Tibial artery (tissue), 4 donors: ENCODE measurements around the gene THSD4.

Experiments used
- DNase-seq, 2 donors: peaks; one replicate each; pipeline ENCODE4 v3.0.0-alpha.2; 2019
- H3K27ac ChIP-seq, 2 donors: fragments of 200-600 bp; sonication (generic) in 1 of 2; 1 replicate in 1 of 2; 2 replicates in 1 of 2; pipeline ENCODE4 v1.5.1; 2018 to 2019; ENCODE audit warnings: mild to moderate bottlenecking in 1 of 2
- H3K27me3 ChIP-seq, 2 donors: fragments of 200-600 bp; sonication (generic) in 1 of 2; one replicate each; pipeline versions ENCODE4 v1.5.1 to v1.6.0; 2016 to 2019
- H3K36me3 ChIP-seq, 3 donors: fragments of 200-600 bp; sonication (generic) in 2 of 3; one replicate each; pipeline ENCODE4 v1.5.1; 2016 to 2019; ENCODE audit warnings: mild to moderate bottlenecking in 2 of 3
- H3K4me1 ChIP-seq, 4 donors: fragments of 200-600 bp; sonication (generic) in 2 of 4; 1 replicate in 3 of 4; 2 replicates in 1 of 4; pipeline ENCODE4 v1.5.1; 2016 to 2019
- H3K4me3 ChIP-seq, 2 donors: fragments of 200-600 bp; sonication (generic) in 1 of 2; 1 replicate in 1 of 2; 2 replicates in 1 of 2; pipeline ENCODE4 v1.5.1; 2018 to 2019; ENCODE audit warnings: mild to moderate bottlenecking in 2 of 2
- H3K9me3 ChIP-seq, 3 donors: fragments of 200-600 bp; sonication (generic) in 1 of 3; one replicate each; pipeline ENCODE4 v1.5.1; 2016 to 2019
- intact Hi-C: fragments of 100-400 bp; cut with DNase I; formaldehyde crosslinking; loops from one replicate; pipeline ENCODE4 v1.15.0; 2023; ENCODE audit warnings: low total_unique reads
- TF ChIP-seq, protein P1 (sequence below), 2 experiments: fragments of 200-600 bp in 1 of 2; fragments of 450-650 bp in 1 of 2; IDR thresholded peaks; one replicate each; pipeline ENCODE4 v1.5.1; 2017 to 2019; ENCODE audit warnings: antibody characterized with exemption in 2 of 2, mild to moderate bottlenecking in 1 of 2, moderate library complexity in 1 of 2

THSD4 gene

DNA sequence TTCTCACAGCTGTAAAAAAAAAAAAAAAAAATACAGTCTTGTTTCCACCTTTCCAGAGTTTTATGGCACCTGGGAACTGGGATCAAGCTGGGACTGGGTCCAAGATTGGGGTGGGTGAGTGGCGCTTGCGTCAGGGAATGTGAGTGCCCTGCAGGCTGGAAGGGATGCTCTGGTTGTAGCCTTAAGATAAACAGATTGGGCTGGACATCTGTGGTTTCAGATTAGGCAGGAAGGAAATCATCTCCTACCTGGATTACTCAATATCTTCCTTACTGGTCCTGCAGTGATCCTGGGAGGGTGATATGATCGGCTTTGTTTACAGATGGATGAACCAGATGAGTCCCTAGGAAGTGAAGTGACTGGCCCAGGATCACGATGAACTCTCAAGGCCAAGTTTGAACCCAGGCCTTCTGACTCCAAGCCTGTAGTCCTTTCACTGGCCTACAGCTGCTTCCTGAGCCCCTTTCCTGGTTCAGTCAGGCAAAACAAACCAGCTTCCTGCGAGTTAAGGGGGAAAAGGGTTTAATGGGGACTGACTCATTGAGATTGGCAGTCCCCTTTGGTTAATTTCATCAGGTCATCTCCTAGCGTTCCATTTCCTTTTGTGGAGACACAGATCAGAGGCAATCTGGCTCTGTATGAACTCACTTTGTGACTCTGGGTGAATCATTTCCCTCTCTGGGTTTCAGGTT is 179.8 kb downstream of the THSD4 start:
- intact Hi-C loops: no loop called here
- Histone ChIP-seq H3K9me3 (no peaks in the 10 kb centered on the region), H3K27ac (peak overlapping the region; percentile 36 to 44), H3K4me3 (no peak overlapping the region), H3K27me3 (no peaks in the 10 kb centered on the region), H3K36me3 (no peaks in the 10 kb centered on the region), H3K4me1 (peaks cover 0 to 28% (median 17%) of the 10 kb centered on the region in 4 donors)
- no peak for DNase-seq
- TF ChIP-seq, protein P1, sequence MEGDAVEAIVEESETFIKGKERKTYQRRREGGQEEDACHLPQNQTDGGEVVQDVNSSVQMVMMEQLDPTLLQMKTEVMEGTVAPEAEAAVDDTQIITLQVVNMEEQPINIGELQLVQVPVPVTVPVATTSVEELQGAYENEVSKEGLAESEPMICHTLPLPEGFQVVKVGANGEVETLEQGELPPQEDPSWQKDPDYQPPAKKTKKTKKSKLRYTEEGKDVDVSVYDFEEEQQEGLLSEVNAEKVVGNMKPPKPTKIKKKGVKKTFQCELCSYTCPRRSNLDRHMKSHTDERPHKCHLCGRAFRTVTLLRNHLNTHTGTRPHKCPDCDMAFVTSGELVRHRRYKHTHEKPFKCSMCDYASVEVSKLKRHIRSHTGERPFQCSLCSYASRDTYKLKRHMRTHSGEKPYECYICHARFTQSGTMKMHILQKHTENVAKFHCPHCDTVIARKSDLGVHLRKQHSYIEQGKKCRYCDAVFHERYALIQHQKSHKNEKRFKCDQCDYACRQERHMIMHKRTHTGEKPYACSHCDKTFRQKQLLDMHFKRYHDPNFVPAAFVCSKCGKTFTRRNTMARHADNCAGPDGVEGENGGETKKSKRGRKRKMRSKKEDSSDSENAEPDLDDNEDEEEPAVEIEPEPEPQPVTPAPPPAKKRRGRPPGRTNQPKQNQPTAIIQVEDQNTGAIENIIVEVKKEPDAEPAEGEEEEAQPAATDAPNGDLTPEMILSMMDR (IDR thresholded peaks at IDR 0.05): no peak

DNA sequence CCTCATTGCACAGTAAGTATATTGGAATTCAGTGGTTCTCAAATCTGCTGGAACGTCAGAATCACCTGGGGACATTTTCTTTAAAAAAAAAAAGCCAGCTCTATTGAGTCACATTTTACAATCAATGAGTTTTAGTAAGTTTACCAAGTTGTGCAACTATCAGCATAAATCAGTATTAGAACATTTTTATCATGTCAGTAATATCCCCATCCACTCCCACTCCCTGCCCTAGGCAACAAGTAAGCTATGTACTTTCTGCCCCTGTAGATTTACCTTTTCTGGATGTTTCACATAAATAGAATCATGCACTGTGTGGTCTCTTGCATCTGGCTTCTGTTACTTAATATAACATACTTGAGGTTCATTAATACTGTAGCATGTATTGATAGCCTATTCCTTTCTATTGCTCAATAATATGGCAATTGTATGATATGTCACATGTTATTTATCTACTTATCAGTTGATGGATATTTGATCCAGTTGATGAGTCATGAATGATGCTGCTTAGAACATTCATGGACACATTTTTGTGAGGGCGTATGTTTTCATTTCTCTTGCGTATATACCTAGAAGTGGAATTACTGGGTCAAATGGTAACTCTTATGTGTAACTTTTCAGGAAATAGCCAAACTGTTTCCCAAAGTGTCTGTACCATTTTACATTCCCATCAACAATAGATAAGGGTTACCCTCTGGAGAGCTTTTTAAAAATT is 180.5 kb downstream of the THSD4 start:
- intact Hi-C loops: no loop called here
- H3K27me3 ChIP-seq: no peaks in the 10 kb centered on the region
- H3K27ac ChIP-seq: no peak overlapping the region
- no peaks in the 10 kb centered on the region for H3K36me3 ChIP-seq
- no peak overlapping the region for H3K4me3 ChIP-seq
- no peaks in the 10 kb centered on the region for H3K9me3 ChIP-seq
- TF ChIP-seq, protein P1 (IDR thresholded peaks at IDR 0.05): no peak
- DNase-seq: no peak
- peaks cover 0 to 28% (median 18%) of the 10 kb centered on the region in 4 donors for H3K4me1 ChIP-seq

- no peak overlapping the region for H3K27ac ChIP-seq
- intact Hi-C loops: no loop called here
- H3K4me3 ChIP-seq: no peak overlapping the region
- peaks cover 0 to 23% (median 18%) of the 10 kb centered on the region in 4 donors for H3K4me1 ChIP-seq
- no peaks in the 10 kb centered on the region for H3K36me3 ChIP-seq
- H3K27me3 ChIP-seq: no peaks in the 10 kb centered on the region
- H3K9me3 ChIP-seq: no peaks in the 10 kb centered on the region
- TF ChIP-seq, protein P1 (IDR thresholded peaks at IDR 0.05): no peak
- DNase-seq: no peak
These were observed 181.0 kb downstream of the THSD4 start for GRCh38 chr15:71296315-71296679.

DNA sequence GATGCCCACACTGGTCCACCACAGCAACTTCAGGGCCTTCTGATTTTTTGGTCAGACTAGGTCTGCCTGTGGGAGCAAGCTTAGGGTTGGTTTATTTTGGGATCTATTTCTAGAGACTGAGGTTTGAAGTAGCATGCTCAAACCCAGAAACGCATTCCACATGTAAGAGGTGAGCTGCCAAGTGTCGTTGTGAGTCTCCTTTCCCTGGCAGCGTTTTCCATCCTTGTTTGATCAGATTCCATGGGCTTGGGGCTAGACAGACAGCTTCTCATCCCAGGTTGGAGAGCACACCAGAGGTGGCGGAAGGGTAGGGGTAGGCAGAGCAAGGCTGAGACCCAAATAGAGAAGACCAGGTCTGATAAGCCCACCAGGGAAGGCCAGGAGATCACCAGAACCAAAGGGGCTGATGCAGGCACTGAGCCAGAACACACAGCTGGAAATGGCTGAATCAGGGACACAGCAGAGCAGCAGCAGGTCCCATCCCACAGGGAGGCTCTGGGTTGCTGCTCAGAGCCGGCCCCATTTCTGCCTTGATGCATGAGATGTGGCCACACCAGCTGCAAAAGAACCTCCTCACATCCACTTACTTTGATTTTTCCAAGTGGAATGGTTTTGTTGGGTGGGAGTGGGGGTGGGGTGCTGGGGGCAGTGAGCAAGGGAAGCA is 186.8 kb downstream of the THSD4 start:
- peaks cover 0 to 35% (median 21%) of the 10 kb centered on the region in 4 donors for H3K4me1 ChIP-seq
- peak overlapping the region; percentile 50 to 57 for H3K27ac ChIP-seq
- no peaks in the 10 kb centered on the region for H3K9me3 ChIP-seq
- intact Hi-C loops: no loop called here
- H3K36me3 ChIP-seq: no peaks in the 10 kb centered on the region
- no peak for DNase-seq
- H3K27me3 ChIP-seq: no peaks in the 10 kb centered on the region
- TF ChIP-seq, protein P1 (IDR thresholded peaks at IDR 0.05): no peak
- H3K4me3 ChIP-seq: no peak overlapping the region

DNA sequence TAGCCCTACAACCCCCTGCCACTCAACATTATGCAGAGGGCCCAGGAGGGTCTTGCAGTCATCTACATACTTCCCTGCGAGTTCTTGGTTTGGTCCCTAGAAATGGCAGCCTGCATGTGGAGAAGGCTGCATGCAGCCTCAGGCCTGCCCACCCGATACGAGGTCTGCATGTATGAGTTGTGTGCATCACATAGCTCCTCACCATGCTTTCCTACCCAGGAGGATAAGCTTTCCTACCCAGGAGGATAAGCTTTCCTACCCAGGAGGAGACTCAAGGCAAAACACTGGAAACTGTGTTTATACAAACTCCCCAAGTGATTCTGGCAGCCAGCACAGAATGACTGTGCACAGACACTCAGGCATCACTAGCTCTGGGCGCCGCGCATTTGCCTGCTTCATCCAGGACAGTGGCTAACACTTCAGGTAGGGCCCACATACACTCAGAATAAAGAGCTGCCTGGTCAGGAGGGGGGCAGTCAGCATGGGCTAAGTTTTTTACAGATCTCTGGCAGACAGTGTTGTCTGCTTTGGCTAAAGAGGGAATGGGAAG is 187.7 kb downstream of the THSD4 start:
- Histone ChIP-seq H3K27me3 (no peaks in the 10 kb centered on the region), H3K27ac (peak overlapping the region; percentile 50 to 57), H3K4me1 (peaks cover 0 to 35% (median 21%) of the 10 kb centered on the region in 4 donors), H3K4me3 (no peak overlapping the region), H3K9me3 (no peaks in the 10 kb centered on the region), H3K36me3 (no peaks in the 10 kb centered on the region)
- intact Hi-C loops: no loop called here
- TF ChIP-seq, protein P1 (IDR thresholded peaks at IDR 0.05): no peak
- no peak for DNase-seq
